Kidney (tissue), 14 donors: ENCODE results near the gene LST1. TPM values are rescaled to one million over a fixed set of nuclear protein-coding genes. Genes with fewer than 3 reads are reported as not detected.

Source experiments
- DNase-seq, 5 donors: peaks; one replicate each; pipeline ENCODE4 v3.0.0-alpha.2; 2013 to 2020
- FAIRE-seq: peaks from 2 replicates; lab custom pipeline; 2012; peaks lifted over from hg19 to GRCh38; lab: Jason Lieb, UNC
- H3K27ac ChIP-seq, 2 donors: one replicate each; pipeline ENCODE4 v1.7.0; 2013; ENCODE audit warnings: low read depth in 2 of 2, low read length in 2 of 2, inconsistent platforms in 1 of 2
- H3K27me3 ChIP-seq: one replicate; pipeline ENCODE4 v1.7.1; 2013; ENCODE audit warnings: low read length, inconsistent platforms; ENCODE audit not compliant: control insufficient read depth, insufficient read depth
- H3K36me3 ChIP-seq, 3 donors: one replicate each; pipeline versions ENCODE4 v1.7.0 to v1.7.1; 2013; ENCODE audit warnings: low read length in 3 of 3, control low read depth in 1 of 3, inconsistent platforms in 1 of 3; ENCODE audit not compliant: insufficient read depth in 3 of 3, control insufficient read depth in 2 of 3
- H3K4me1 ChIP-seq, 3 donors: one replicate each; pipeline versions ENCODE4 v1.7.0 to v1.7.1; 2013; ENCODE audit warnings: low read length in 3 of 3, inconsistent platforms in 1 of 3, low read depth in 1 of 3; ENCODE audit not compliant: control insufficient read depth in 2 of 3, insufficient read depth in 2 of 3
- H3K4me3 ChIP-seq, 3 donors: one replicate each; pipeline versions ENCODE4 v1.7.0 to v1.8.1; 2013; ENCODE audit warnings: low read length in 3 of 3, control low read depth in 1 of 3, inconsistent platforms in 1 of 3
- H3K9ac ChIP-seq, 3 donors: one replicate each; pipeline versions ENCODE4 v1.7.0 to v1.7.1; 2013; ENCODE audit warnings: low read length in 3 of 3, control low read depth in 1 of 3, inconsistent platforms in 1 of 3
- H3K9me3 ChIP-seq, 3 donors: one replicate each; pipeline versions ENCODE4 v1.7.0 to v1.7.1; 2013; ENCODE audit warnings: low read length in 3 of 3, control low read depth in 1 of 3, inconsistent platforms in 1 of 3; ENCODE audit not compliant: control insufficient read depth in 2 of 3, insufficient read depth in 1 of 3
- CTCF ChIP-seq: IDR thresholded peaks from 3 replicates; pipeline ENCODE4 v1.5.1; 2012; ENCODE audit warnings: mild to moderate bottlenecking, moderate library complexity, borderline replicate concordance; ENCODE audit not compliant: insufficient read depth; ENCODE audit errors: extremely low read depth
- intact Hi-C: fragments of 100-400 bp; cut with DNase I; formaldehyde crosslinking; loops from one replicate; pipeline ENCODE4 v1.11.1; 2022
- polyA plus RNA-seq: library from polyadenylated mRNA; stranded (reverse); fragments of 350-450 nt; fragmentation: Illumina TruSeq; extraction: RNeasy Lipid Tissue Mini Kit (QIAGEN cat#74804); gene quantifications from one replicate; pipeline ENCODE4 v1.2.3, GENCODE V29; 2014; ENCODE audit warnings: low read depth, low replicate concordance; ENCODE audit not compliant: insufficient read depth
- total RNA-seq: library from RNA; stranded (reverse); fragmentation: NEBNext Ultra II Directional; extraction: Animal tissue kit (Norgen Biotek cat#: 25700); gene quantifications from one replicate; pipeline ENCODE4 v1.2.1, GENCODE V29; 2021
- donor health status: control.
- donor health status: control.
- donor health status: control.
- donor health status: control.
- donor health status: control.
- donor health status: DM: yes; HTN: yes; CAD: no.
- donor health status: Normal renal cell carcinoma (clear cell type).

The LST1 gene
- total and polyA plus RNA-seq, 2 donors from 2014 or later, result 14.8 to 31.5 TPM

GRCh38 chr6:31597006-31597405 is 10.9 kb downstream of the LST1 start:
- FAIRE-seq, result no peak
- Histone ChIP-seq H3K4me1 (peaks cover 0 to 2% (median 0%) of the 10 kb centered on the region in 3 donors), H3K4me3 (no peak overlapping the region), H3K27ac (no peak overlapping the region), H3K9ac (no peak overlapping the region), H3K9me3 (no peaks in the 10 kb centered on the region), H3K27me3 (no peaks in the 10 kb centered on the region), H3K36me3 (no peaks in the 10 kb centered on the region)
- no peak for DNase-seq
- TF ChIP-seq CTCF, result no peak
- intact Hi-C loops, result no loop called here

- intact Hi-C loops, result no loop called here
- DNase-seq (no peak), FAIRE-seq (no peak)
- Histone ChIP-seq H3K9me3 (no peaks in the 10 kb centered on the region), H3K36me3 (no peaks in the 10 kb centered on the region), H3K4me1 (no peaks in the 10 kb centered on the region), H3K9ac (no peak overlapping the region), H3K4me3 (no peak overlapping the region), H3K27me3 (no peaks in the 10 kb centered on the region), H3K27ac (no peak overlapping the region)
- TF ChIP-seq CTCF, result no peak
Observed at GRCh38 chr6:31607317-31607716, 21.2 kb downstream of the LST1 start.

GRCh38 chr6:31609519-31610406 is 23.7 kb downstream of the LST1 start:
- Histone ChIP-seq H3K9me3 (no peaks in the 10 kb centered on the region), H3K9ac (no peak overlapping the region), H3K36me3 (no peaks in the 10 kb centered on the region), H3K4me1 (no peaks in the 10 kb centered on the region), H3K27me3 (no peaks in the 10 kb centered on the region), H3K4me3 (no peak overlapping the region), H3K27ac (no peak overlapping the region)
- FAIRE-seq (no peak), DNase-seq (no peak)
- TF ChIP-seq CTCF, result no peak
- intact Hi-C loops, result no loop called here
